HEK293 (cell line): ENCODE measurements around the gene SYNPO2L.

Source experiments
- CTCF ChIP-seq: fragments of 450-650 bp; formaldehyde crosslinking; IDR thresholded peaks from 2 replicates; pipeline ENCODE4 v1.5.1; 2016; ENCODE audit warnings: missing biosample characterization, missing genetic modification characterization
- GLI2 ChIP-seq: fragments of 450-650 bp; formaldehyde crosslinking; IDR thresholded peaks from 2 replicates; pipeline ENCODE4; 2017; ENCODE audit warnings: missing biosample characterization, missing genetic modification characterization, low read depth, borderline replicate concordance
- KLF1 ChIP-seq: fragments of 450-650 bp; formaldehyde crosslinking; IDR thresholded peaks from 2 replicates; pipeline ENCODE4 v1.5.1; 2016; ENCODE audit warnings: missing biosample characterization, missing genetic modification characterization
- PBX3 ChIP-seq: sonication (generic); formaldehyde crosslinking; IDR thresholded peaks from 2 replicates; pipeline ENCODE4 v1.8.1; 2022; ENCODE audit warnings: mild to moderate bottlenecking, moderate library complexity, missing genetic modification reagents
- REPIN1 ChIP-seq: fragments of 450-650 bp; formaldehyde crosslinking; IDR thresholded peaks from 2 replicates; pipeline ENCODE4 v1.5.1; 2017; ENCODE audit warnings: missing biosample characterization, missing genetic modification characterization, low read depth
- SETDB1 ChIP-seq: IDR thresholded peaks from one replicate; pipeline ENCODE4 v1.6.1; 2017; ENCODE audit warnings: mild to moderate bottlenecking, low read length, moderate library complexity, mixed read lengths; ENCODE audit not compliant: insufficient read length
- YY1 ChIP-seq: fragments of 450-650 bp; formaldehyde crosslinking; IDR thresholded peaks from 2 replicates; pipeline ENCODE4 v1.5.1; 2018; ENCODE audit warnings: missing biosample characterization, missing genetic modification characterization
- ZNF121 ChIP-seq: fragments of 450-650 bp; formaldehyde crosslinking; IDR thresholded peaks from 2 replicates; pipeline ENCODE4 v1.5.1; 2016; ENCODE audit warnings: missing biosample characterization, missing genetic modification characterization
- ZNF248 ChIP-seq: fragments of 450-650 bp; formaldehyde crosslinking; IDR thresholded peaks from 2 replicates; pipeline ENCODE4 v1.5.1; 2017; ENCODE audit warnings: missing biosample characterization, missing genetic modification characterization
- ZNF324 ChIP-seq: fragments of 450-650 bp; formaldehyde crosslinking; IDR thresholded peaks from 2 replicates; pipeline ENCODE4 v1.5.1; 2016; ENCODE audit warnings: missing biosample characterization, missing genetic modification characterization
- ZNF37A ChIP-seq: fragments of 450-650 bp; IDR thresholded peaks from 2 replicates; pipeline ENCODE4 v1.5.1; 2018; ENCODE audit warnings: missing biosample characterization, missing genetic modification characterization
- ZNF521 ChIP-seq: fragments of 450-650 bp; formaldehyde crosslinking; IDR thresholded peaks from 2 replicates; pipeline ENCODE4 v1.5.1; 2017; ENCODE audit warnings: missing biosample characterization, mild to moderate bottlenecking, missing genetic modification characterization
- TF ChIP-seq, protein P1 (sequence below): fragments of 450-650 bp; formaldehyde crosslinking; IDR thresholded peaks from 2 replicates; pipeline ENCODE4 v1.5.1; 2016; ENCODE audit warnings: missing biosample characterization, missing genetic modification characterization, low read depth

DNA sequence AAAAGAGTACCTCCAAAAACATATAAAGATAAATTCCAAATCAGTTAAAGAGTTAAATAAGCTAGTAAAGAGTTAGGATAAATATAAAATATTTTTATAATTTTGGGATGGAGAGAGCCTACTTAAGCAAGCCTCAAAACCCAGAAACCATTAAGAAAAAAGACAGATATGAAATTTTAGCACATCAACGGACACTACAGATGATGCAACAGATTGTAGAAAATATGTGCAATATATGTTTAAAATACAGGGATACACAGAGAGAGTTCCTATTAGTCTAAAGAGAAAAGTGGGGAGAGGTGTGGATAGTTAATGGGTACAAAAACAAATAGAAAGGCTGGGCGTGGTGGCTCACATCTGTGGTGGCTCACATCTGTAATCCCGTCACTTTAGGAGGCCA is 41.1 kb downstream of the SYNPO2L start:
- TF ChIP-seq REPIN1 (tag by site-specific recombination) (no peak), ZNF324 (tag by site-specific recombination) (no peak), ZNF248 (tag by site-specific recombination) (no peak), ZNF37A (no peak), CTCF (no peak), YY1 (tag by site-specific recombination) (no peak), PBX3 (CRISPR knock-in tag) (no peak), ZNF121 (tag by site-specific recombination) (no peak), SETDB1 (no peak), ZNF521 (tag by site-specific recombination) (no peak), KLF1 (no peak), GLI2 (tag by site-specific recombination) (no peak)
- TF ChIP-seq, protein P1, sequence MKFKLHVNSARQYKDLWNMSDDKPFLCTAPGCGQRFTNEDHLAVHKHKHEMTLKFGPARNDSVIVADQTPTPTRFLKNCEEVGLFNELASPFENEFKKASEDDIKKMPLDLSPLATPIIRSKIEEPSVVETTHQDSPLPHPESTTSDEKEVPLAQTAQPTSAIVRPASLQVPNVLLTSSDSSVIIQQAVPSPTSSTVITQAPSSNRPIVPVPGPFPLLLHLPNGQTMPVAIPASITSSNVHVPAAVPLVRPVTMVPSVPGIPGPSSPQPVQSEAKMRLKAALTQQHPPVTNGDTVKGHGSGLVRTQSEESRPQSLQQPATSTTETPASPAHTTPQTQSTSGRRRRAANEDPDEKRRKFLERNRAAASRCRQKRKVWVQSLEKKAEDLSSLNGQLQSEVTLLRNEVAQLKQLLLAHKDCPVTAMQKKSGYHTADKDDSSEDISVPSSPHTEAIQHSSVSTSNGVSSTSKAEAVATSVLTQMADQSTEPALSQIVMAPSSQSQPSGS (tag by site-specific recombination) = no peak
